ENCODE data around the gene PAPPA2. TPM values are rescaled to one million over a fixed set of nuclear protein-coding genes. Genes with fewer than 3 reads are reported as not detected.

Gene PAPPA2
- total and polyA plus RNA-seq, 9 of the 15 experiments (the other 6 are each of a cell fraction or from before 2014, with no cell fraction given), result 0.01 to 0.15 (median 0.05) TPM; not detected in 2

GRCh38 chr1:176879784-176880620 is 417.0 kb downstream of the PAPPA2 start (continued):
- TF ChIP-seq RBM14 (IDR thresholded peaks at IDR 0.05; ENCODE audit: borderline replicate concordance, insufficient read depth, low read depth, low read length) (no peak), NR0B1 (IDR thresholded peaks at IDR 0.05; ENCODE audit: partially characterized antibody) (no peak), MAZ (CRISPR knock-in tag; conservative IDR thresholded peaks at IDR 0.05 in 1 of 2, IDR thresholded peaks at IDR 0.05 in 1 of 2) (peak; percentile 33 to 81; a peak in 2 of 4 replicates), NCOA6 (IDR thresholded peaks at IDR 0.05) (no peak), ZNF561 (CRISPR knock-in tag; conservative IDR thresholded peaks at IDR 0.05) (no peak), RFX1 (IDR thresholded peaks at IDR 0.05) (no peak), WHSC1 (IDR thresholded peaks at IDR 0.05; ENCODE audit: low read length) (no peak), ZBTB8A (IDR thresholded peaks at IDR 0.05; ENCODE audit: partially characterized antibody) (no peak), ESRRA (IDR thresholded peaks at IDR 0.05; ENCODE audit: borderline replicate concordance, low read depth) (peak; percentile 88), E4F1 (CRISPR knock-in tag; IDR thresholded peaks at IDR 0.05; ENCODE audit: borderline replicate concordance) (no peak), ZNF592 (IDR thresholded peaks at IDR 0.05) (peak; percentile 90), ZC3H11A (IDR thresholded peaks at IDR 0.05; ENCODE audit: low read depth, low read length) (no peak), SMARCA5 (IDR thresholded peaks at IDR 0.05) (no peak), RBM17 (IDR thresholded peaks at IDR 0.05; ENCODE audit: borderline replicate concordance, low read depth, low read length) (no peak), ZNF134 (CRISPR knock-in tag; conservative IDR thresholded peaks at IDR 0.05) (0 out of 2 replicates have a peak, but pooled peaks have one; percentile 23), DDX20 (tag; IDR thresholded peaks at IDR 0.05; ENCODE audit: low read depth) (no peak)
- TF ChIP-seq, protein P1, sequence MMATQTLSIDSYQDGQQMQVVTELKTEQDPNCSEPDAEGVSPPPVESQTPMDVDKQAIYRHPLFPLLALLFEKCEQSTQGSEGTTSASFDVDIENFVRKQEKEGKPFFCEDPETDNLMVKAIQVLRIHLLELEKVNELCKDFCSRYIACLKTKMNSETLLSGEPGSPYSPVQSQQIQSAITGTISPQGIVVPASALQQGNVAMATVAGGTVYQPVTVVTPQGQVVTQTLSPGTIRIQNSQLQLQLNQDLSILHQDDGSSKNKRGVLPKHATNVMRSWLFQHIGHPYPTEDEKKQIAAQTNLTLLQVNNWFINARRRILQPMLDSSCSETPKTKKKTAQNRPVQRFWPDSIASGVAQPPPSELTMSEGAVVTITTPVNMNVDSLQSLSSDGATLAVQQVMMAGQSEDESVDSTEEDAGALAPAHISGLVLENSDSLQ (IDR thresholded peaks at IDR 0.05), result peak; percentile 30
